K562 (cell line): ENCODE measurements around the gene PHLDB1. TPM values are rescaled to one million over a fixed set of nuclear protein-coding genes. Genes with fewer than 3 reads are reported as not detected.
A peak's percentile ranks its signal among the peaks of the same experiment; 100 is the strongest.

Experiments used
- ATAC-seq: fragments of 200-7000 bp; cut with Tn5 transposase; 3 replicates; pipeline ENCODE4 v1.9.1; 2020; ENCODE audit warnings: moderate library complexity
- BruUV-seq: library from RNA; stranded (reverse); fragments of 400-500 nt; replicated peaks from 2 replicates; lab custom pipeline; 2021; lab: Mats Ljungman, UMichigan
- CTCF ChIA-PET: fragments of 300-600 bp; formaldehyde crosslinking; extraction: SDS; loops from one replicate; lab custom pipeline; 2021; ENCODE audit warnings: low intra/inter-chr PET ratio; lab: Yijun Ruan, JAX
- POLR2A ChIA-PET: fragments of 300-600, 350-650 bp; sonication (Branson Sonifier 250); formaldehyde crosslinking; extraction: SDS; loops from one replicate; lab custom pipeline; 2021; ENCODE audit warnings: antibody characterized with exemption, inconsistent platforms; lab: Yijun Ruan, JAX
- DNase-seq, 4 experiments: peaks; one replicate each; pipeline versions ENCODE4 v3.0.0 to v3.0.0-alpha.2; 2011 to 2018; ENCODE audit warnings: low spot score in 3 of 4, mixed read lengths in 3 of 4; ENCODE audit errors: extremely low read depth in 1 of 4
- FAIRE-seq: peaks from 2 replicates; lab custom pipeline; 2011; peaks lifted over from hg19 to GRCh38; lab: Jason Lieb, UNC
- H2AFZ ChIP-seq: 2 replicates; pipeline ENCODE4 v1.6.0; 2011; ENCODE audit warnings: low read depth, low read length, control low read depth, inconsistent platforms
- H3K27ac ChIP-seq: fragments of 200-600 bp; 3 replicates; pipeline ENCODE4 v1.8.0; 2011; ENCODE audit warnings: low read depth, mild to moderate bottlenecking, control low read depth, inconsistent platforms, low read length, moderate library complexity, mixed read lengths; ENCODE audit errors: extremely low read depth
- H3K27me3 ChIP-seq, 2 experiments: fragments of 300-600 bp in 1 of 2; 2 replicates in 1 of 2; 3 replicates in 1 of 2; pipeline versions ENCODE4 v1.6.0 to v1.8.0; 2011; ENCODE audit warnings: inconsistent platforms in 2 of 2, low read length in 2 of 2, mild to moderate bottlenecking in 1 of 2, mixed read lengths in 1 of 2, moderate library complexity in 1 of 2; ENCODE audit not compliant: control insufficient read depth in 2 of 2, insufficient read depth in 2 of 2
- H3K36me3 ChIP-seq: fragments of 300-600 bp; 3 replicates; pipeline ENCODE4 v1.8.0; 2011; ENCODE audit warnings: mild to moderate bottlenecking, low read length, inconsistent platforms; ENCODE audit not compliant: control insufficient read depth, insufficient read depth
- H3K4me1 ChIP-seq, 2 experiments: fragments of 200-600 bp in 1 of 2; replicated peaks in 1 of 2; 2 replicates in 1 of 2; 3 replicates in 1 of 2; pipeline versions ENCODE4 v1.5.1 to v1.8.0; 2011; ENCODE audit warnings: inconsistent platforms in 2 of 2, low read length in 2 of 2, mild to moderate bottlenecking in 1 of 2, mixed read lengths in 1 of 2, moderate library complexity in 1 of 2; ENCODE audit not compliant: control insufficient read depth in 2 of 2, insufficient read depth in 2 of 2
- H3K4me2 ChIP-seq: 2 replicates; pipeline ENCODE4 v1.6.1; 2011; ENCODE audit warnings: low read length, control low read depth, inconsistent platforms, mixed read lengths; ENCODE audit not compliant: insufficient read depth
- H3K4me3 ChIP-seq: fragments of 200-600 bp; sonication (generic), shearing (Covaris generic); 2 replicates; pipeline ENCODE4 v1.5.1; 2016; ENCODE audit warnings: control low read depth, inconsistent platforms
- H3K79me2 ChIP-seq: fragments of 200-600 bp; 3 replicates; pipeline ENCODE4 v1.8.0; 2011; ENCODE audit warnings: low read length, inconsistent platforms; ENCODE audit not compliant: control insufficient read depth, insufficient read depth
- H3K9ac ChIP-seq, 2 experiments: 2 replicates each; pipeline versions ENCODE4 v1.6.0 to v1.6.1; 2011; ENCODE audit warnings: low read depth in 2 of 2, low read length in 2 of 2, control low read depth in 1 of 2, inconsistent platforms in 1 of 2, mild to moderate bottlenecking in 1 of 2, mixed read lengths in 1 of 2; ENCODE audit not compliant: insufficient read depth in 1 of 2
- H3K9me1 ChIP-seq: one replicate; pipeline ENCODE4 v1.6.0; 2011; ENCODE audit warnings: inconsistent platforms, mild to moderate bottlenecking, low read length, moderate library complexity; ENCODE audit not compliant: control insufficient read depth, insufficient read depth
- H3K9me3 ChIP-seq: replicated peaks from 2 replicates; pipeline ENCODE4 v1.5.1; 2011; ENCODE audit warnings: low read depth, low read length, inconsistent platforms; ENCODE audit not compliant: control insufficient read depth, insufficient read depth
- H4K20me1 ChIP-seq: replicated peaks from 2 replicates; pipeline ENCODE4 v1.6.1; 2011; ENCODE audit warnings: low read length, inconsistent platforms, mixed read lengths; ENCODE audit not compliant: control insufficient read depth, insufficient read depth
- MYNN ChIP-seq, 2 experiments: sonication (generic); formaldehyde crosslinking in 1 of 2; IDR thresholded peaks; 2 replicates each; pipeline versions ENCODE4 v1.5.0 to v1.6.1; 2016 to 2020; ENCODE audit warnings: antibody characterized with exemption in 1 of 2, missing genetic modification reagents in 1 of 2
- SUPT5H ChIP-seq: fragments of 450-650 bp; IDR thresholded peaks from 2 replicates; pipeline ENCODE4 v1.6.1; 2016
- WGBS: fragments of 100-300 bp; shearing (Covaris generic); methylation state at CpG from one replicate; pipeline ENCODE4 v1.1.6; 2016; ENCODE audit warnings: low coverage, mixed read lengths; ENCODE audit not compliant: insufficient coverage; ENCODE audit errors: missing lambda C conversion rate; 5-methylcytosine and 5-hydroxymethylcytosine counted together
- in situ Hi-C: fragments of 300-500 bp; cut with MboI; formaldehyde crosslinking; loops from 4 replicates; pipeline ENCODE4 v1.15.0; 2018; ENCODE audit warnings: inconsistent platforms, mixed read lengths
- intact Hi-C: fragments of 100-400 bp; cut with micrococcal nuclease; formaldehyde crosslinking; loops from 2 replicates; pipeline ENCODE4 v1.14.2; 2022
- polyA plus RNA-seq, 8 experiments: library from polyadenylated mRNA; depleted of rRNA in 4 of 8; stranded (reverse) in 5 of 8; unstranded in 3 of 8; fragments of >200 nt; fragmentation: Nextera tagmentation in 2 of 8; fragmentation: Illumina TruSeq in 1 of 8; extraction: Ambion mirVana in 2 of 8; extraction: Trizol in 1 of 8; gene quantifications; 2 replicates each; pipeline versions ENCODE4 v1.2.1 to v1.2.3, GENCODE V29; 2011 to 2014; ENCODE audit warnings: inconsistent platforms in 1 of 8, missing spikeins in 1 of 8
- total RNA-seq, 7 experiments: library from RNA; depleted of rRNA in 6 of 7; stranded (reverse); fragments of >200 nt in 6 of 7; fragmentation: Illumina TruSeq in 2 of 7; extraction: Trizol in 2 of 7; gene quantifications; 2 replicates each; pipeline versions ENCODE4 v1.2.1 to v1.2.3, GENCODE V29; 2011 to 2021; ENCODE audit warnings: low replicate concordance in 1 of 7

Gene PHLDB1
- total and polyA plus RNA-seq, 9 of the 15 experiments (the other 6 are each of a cell fraction or from before 2014, with no cell fraction given), result 2.0 to 28.7 (median 16.2) TPM

DNA sequence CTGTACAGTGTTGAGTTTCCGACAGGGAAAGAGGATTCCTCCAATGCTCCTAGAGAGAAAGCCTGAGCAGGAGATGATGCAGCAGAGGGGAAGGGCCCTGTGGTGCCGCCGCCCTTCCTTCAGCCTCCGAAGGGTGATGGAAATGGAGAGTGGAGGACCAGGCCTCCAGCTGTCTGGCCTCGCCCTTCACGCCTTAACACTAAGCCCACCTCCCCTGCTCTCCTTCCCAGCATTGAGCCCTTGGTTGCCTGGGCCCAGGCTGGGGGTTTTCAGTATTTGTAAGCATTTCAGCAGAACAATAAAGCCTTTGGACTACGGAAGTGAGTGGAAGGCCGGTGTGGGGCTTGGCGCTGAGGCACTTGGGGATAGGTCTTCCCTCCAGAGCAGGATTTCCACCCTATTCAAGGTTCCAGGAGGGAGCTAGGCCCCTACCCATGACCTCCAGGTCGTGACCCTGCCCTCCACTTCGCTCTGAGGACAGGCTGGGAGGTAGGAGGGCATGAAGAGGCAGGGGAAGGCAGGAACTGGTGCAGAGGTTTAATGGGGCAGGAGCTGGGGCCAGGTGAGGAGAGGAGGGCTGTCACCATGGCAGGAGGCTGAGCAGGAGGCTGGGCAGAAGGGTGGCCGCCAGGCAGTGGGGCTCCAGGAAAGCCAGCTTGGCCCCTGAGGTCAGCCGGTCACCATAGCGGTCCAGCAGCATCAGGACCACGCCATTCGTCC, 50.5 kb downstream of the PHLDB1 start:
- FAIRE-seq, result no peak
- POLR2A ChIA-PET, result interaction anchor here (0.6 to 1.3 kb wide), 5 partner anchors 11 to 49 kb away, joined by 3 to 4 read pairs (median 3); no protein-coding TSS in a partner anchor
- BruUV-seq, result TSS peak; percentile 32

More for the DNA sequence above, 50.5 kb downstream of the PHLDB1 start:
- no peak overlapping the region for H2AFZ ChIP-seq
- H3K4me2 ChIP-seq, result no peak overlapping the region
- no peaks in the 10 kb centered on the region for H4K20me1 ChIP-seq
- in situ Hi-C loops, result no loop called here
- 72% methylated on average over 13 of the region's 16 CpGs for WGBS
- CTCF ChIA-PET, result interaction anchor here (0.6 to 4.4 kb wide), 3 partner anchors 63 to 839 kb away, joined by 3 to 40 read pairs (median 14); partner anchors contain the start of gene UPK2
- TF ChIP-seq MYNN (IDR thresholded peaks at IDR 0.05) (no peak), MYNN (CRISPR knock-in tag; IDR thresholded peaks at IDR 0.05) (no peak), SUPT5H (0 out of 2 replicates have a peak, but pooled peaks have one; percentile 26)
- TF ChIP-seq, all 486 proteins: peak for 1
- H3K27me3 ChIP-seq, result no peaks in the 10 kb centered on the region
- peaks cover 5% of the 10 kb centered on the region; the same call in 2 of the 3 replicates for H3K36me3 ChIP-seq
- peak overlapping the region in 1 of 2 experiments; percentile 8; a peak in 1 of 4 replicates for H3K9ac ChIP-seq
- no peaks in the 10 kb centered on the region for H3K9me3 ChIP-seq
- ATAC-seq (no peak), DNase-seq (no peak)
- peaks cover 9% of the 10 kb centered on the region for H3K9me1 ChIP-seq
- intact Hi-C loops, result loop anchor here (2.0 to 10.0 kb wide), 3 partner anchors 15 to 297 kb away; partner anchors contain the start of gene UPK2
- no peak overlapping the region for H3K4me3 ChIP-seq
- H3K79me2 ChIP-seq, result no peaks in the 10 kb centered on the region
- peaks cover 0 to 32% of the 10 kb centered on the region in 2 experiments; a peak in 2 of 5 replicates for H3K4me1 ChIP-seq
- H3K27ac ChIP-seq, result no peak overlapping the region
